C4-2B (cell line): ENCODE measurements around the gene ATRAID.
"Not testable (repeated sequence)": the region's sequence is repeated elsewhere in the genome, so short reads cannot be mapped to it uniquely, and the experiment has no call there.

Experiments used
- H3K27ac ChIP-seq: fragments of 450-650 bp; 2 replicates; pipeline ENCODE4 v1.5.1; 2017
- ZFX ChIP-seq: fragments of 450-650 bp; IDR thresholded peaks from 2 replicates; pipeline ENCODE4 v1.6.1; 2017
- TF ChIP-seq, protein P1 (sequence below): fragments of 450-650 bp; conservative IDR thresholded peaks from 2 replicates; pipeline ENCODE4 v1.5.1; 2017; ENCODE audit warnings: mild to moderate bottlenecking

ATRAID gene

DNA sequence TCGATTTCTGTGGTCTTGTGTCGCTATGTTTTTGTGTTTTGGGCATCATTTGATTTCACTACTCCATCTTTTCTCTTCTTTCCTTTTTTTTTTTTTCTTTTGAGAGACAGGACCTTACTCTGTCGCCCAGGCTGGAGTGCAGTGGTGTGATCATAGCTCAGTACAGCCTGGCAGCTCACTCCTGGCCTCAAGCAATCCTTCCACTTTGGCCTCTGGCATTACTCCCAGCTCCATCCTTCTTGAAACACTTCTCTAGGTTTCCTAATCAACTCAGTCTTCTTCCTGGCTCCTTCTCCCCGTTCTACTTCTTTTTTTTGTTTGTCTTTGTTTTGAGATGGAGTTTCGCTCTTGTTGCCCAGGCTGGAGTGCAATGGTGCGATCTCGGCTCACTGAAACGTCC, 36.5 kb upstream of the ATRAID start:
- no peak for TF ChIP-seq ZFX
- TF ChIP-seq, protein P1, sequence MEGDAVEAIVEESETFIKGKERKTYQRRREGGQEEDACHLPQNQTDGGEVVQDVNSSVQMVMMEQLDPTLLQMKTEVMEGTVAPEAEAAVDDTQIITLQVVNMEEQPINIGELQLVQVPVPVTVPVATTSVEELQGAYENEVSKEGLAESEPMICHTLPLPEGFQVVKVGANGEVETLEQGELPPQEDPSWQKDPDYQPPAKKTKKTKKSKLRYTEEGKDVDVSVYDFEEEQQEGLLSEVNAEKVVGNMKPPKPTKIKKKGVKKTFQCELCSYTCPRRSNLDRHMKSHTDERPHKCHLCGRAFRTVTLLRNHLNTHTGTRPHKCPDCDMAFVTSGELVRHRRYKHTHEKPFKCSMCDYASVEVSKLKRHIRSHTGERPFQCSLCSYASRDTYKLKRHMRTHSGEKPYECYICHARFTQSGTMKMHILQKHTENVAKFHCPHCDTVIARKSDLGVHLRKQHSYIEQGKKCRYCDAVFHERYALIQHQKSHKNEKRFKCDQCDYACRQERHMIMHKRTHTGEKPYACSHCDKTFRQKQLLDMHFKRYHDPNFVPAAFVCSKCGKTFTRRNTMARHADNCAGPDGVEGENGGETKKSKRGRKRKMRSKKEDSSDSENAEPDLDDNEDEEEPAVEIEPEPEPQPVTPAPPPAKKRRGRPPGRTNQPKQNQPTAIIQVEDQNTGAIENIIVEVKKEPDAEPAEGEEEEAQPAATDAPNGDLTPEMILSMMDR = no peak
- no peak overlapping the region for H3K27ac ChIP-seq

DNA sequence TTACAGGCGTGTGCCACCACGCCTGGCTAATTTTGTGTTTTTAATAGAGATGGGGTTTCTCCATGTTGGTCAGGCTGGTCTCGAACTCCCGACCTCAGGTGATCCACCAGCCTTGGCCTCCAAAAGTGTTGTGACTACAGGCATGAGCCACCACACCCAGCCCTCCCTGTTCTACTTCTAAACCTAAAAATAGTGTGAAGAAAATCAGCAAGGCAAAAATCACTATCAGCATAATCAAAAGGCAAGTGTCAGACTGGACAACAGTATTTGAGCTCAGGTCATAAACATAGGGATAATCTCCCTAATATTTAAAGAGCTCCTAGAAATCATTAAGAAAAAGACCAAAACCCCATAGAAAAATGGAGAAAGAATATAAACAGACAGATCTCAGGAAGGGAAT, 36.1 kb upstream of the ATRAID start:
- H3K27ac ChIP-seq = not testable (repeated sequence)

DNA sequence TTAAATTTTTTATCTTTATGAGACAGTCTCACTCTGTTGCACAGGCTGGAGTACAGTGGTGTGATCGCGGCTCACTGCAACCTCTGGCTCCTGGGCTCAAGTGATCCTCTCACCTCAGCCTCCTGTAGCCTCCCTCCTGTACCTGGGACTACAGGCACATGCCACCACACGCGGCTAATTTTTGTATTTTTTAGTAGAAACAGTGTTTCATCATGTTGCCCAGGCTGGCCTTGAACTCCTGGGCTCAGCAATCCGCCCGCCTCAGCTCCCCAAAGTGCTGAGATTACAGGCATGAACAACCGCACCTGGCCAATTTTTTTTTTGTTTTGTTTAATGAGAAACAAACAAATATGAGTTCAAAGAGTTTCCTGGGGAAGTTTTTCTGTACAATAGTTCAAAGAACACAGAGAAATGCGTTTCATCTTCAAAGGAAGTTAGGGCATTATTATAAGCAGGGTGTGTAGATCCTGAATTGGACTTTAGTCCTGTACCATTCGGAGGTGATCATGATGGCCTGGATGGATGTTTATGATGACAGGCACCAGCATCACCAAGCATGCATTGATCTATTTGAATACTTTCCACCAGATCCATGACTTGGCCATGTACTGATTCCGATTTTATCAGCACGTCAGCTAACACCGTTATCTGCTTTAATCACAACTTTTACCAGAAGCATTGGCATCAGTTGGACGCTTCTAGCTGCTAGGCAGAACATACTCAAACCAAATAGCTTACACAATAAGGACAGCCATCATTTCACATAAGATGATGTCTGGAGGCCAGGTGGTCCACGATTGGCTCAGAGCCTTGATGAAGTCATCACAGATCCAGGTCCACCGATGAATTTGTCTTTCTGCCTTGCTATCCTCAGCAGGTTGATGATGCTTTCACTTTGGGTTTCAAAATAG, 34.1 kb upstream of the ATRAID start:
- H3K27ac ChIP-seq = no peak overlapping the region
- TF ChIP-seq, protein P1 = no peak
- no peak for TF ChIP-seq ZFX

DNA sequence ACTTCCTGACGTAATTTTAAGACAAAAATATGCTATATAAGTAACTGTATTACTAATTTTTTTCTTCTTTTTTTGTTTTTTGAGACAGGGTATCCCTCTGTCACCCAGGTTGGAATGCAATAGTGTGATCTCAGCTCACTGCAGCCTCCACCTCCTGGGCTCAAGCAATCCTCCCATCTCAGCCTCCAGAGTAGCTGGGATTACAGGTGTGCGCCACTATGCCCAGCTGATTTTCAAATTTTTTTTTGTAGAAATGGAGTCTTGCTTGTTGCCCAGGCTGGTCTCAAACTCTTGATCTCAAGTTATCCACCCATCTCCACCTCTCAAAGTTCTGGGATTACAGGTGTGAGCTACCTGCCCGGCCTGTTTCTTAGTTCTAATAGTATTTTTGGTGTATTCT, 33.4 kb upstream of the ATRAID start:
- TF ChIP-seq ZFX = no peak
- TF ChIP-seq, protein P1 = no peak
- H3K27ac ChIP-seq = no peak overlapping the region

DNA sequence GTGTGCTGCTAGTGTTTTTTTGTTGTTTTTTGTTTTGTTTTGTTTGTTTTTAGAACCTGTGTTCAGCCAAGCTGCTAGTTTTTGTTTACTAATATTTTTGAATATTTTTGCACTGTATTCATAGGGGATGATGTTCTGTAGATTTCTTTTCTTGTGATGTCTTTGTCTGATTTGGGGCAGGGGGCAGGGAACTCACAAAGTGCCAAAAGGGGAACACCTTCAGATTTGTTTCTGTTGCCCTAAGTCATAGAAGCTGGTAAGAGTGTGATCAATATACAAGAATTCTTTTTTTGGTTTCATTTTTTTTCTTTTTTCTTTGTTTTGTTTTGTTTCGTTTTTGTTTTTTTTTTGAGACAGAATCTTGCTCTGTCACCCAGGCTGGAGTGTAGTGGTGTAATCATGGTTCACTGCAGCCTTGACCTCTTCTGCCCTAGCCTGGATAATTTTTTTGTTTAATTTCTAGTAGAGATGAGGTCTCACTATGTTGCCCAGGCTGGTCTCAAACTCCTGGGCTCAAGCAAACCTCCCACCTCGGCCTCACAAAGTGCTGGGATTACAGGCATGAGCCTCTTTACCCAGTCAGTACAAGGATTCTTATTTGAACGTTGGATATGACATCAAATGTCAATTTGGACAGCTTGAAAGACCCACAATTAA, 32.4 kb upstream of the ATRAID start:
- no peak overlapping the region for H3K27ac ChIP-seq
- TF ChIP-seq, protein P1 = no peak
- TF ChIP-seq ZFX = no peak

DNA sequence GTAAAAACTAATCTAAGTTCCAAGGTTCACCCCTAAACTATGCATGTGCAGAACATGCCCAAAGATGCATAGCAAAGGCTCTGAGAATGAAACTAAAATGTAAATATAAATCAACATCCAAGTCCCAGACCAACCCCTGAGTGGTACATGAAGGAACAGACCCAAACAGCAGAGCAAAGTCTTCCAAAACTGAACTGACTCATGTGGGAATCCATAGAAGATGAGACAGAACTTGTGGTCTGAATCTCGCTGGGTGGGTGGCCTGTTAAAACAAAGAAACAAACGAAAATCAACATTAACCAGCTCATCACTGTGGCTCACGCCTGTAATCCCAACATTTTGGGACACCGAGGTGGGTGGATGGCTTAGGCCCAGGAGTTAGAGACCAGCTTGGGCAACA, 29.5 kb upstream of the ATRAID start:
- TF ChIP-seq, protein P1 = no peak
- no peak for TF ChIP-seq ZFX
- no peak overlapping the region for H3K27ac ChIP-seq

DNA sequence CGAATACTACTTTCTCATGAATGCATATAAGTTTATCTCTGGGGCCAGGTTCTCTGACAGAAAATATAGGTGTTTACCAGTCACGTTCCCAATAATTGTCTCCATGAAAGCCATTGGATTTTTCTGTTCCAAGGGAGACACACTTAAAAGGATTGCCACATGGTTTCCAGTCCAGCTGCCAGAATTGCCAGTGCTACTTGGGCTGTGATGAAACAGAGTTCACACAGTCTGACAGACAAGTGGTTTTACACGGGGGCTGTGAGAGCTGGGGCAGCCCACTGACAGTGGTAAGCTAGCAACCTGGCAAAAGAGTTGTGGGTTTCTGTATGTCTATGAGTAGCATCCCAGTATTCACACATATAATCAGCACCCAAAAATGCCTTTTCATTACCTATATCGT, 27.7 kb upstream of the ATRAID start:
- no peak overlapping the region for H3K27ac ChIP-seq
- TF ChIP-seq, protein P1 = no peak
- TF ChIP-seq ZFX = no peak
